Effector CD4-positive, alpha-beta T cell (primary cell): Measurements from ENCODE around the gene HOXC13. TPM values are rescaled to one million over a fixed set of nuclear protein-coding genes. Genes with fewer than 3 reads are reported as not detected.

Source experiments
- DNase-seq: peaks from one replicate; pipeline ENCODE4 v3.0.0-alpha.2; 2020
- total RNA-seq: gene quantifications from one replicate; lab custom pipeline; 2026; lab: John Stamatoyannopoulos, UW

Gene HOXC13
- not detected for total RNA-seq

GRCh38 chr12:53938326-53939140 lies at the start of gene HOXC13:
Gene HOXC13 (plus strand): TSS chr12:53938831. CDS start chr12:53938907, 76 bp downstream.
- DNase-seq: no peak

- DNase-seq: no peak
Observed at GRCh38 chr12:53890081-53890480, 48.5 kb upstream of the HOXC13 start.

- DNase-seq: no peak
Observed at GRCh38 chr12:53892762-53893395, 45.8 kb upstream of the HOXC13 start.

GRCh38 chr12:53899230-53899629 lies 39.4 kb upstream of the HOXC13 start:
- no peak for DNase-seq

GRCh38 chr12:53907103-53907502 lies 31.5 kb upstream of the HOXC13 start:
- no peak for DNase-seq

GRCh38 chr12:53916788-53917655 lies 21.6 kb upstream of the HOXC13 start:
- DNase-seq: no peak

- DNase-seq: no peak
Observed at GRCh38 chr12:53924521-53925405, 13.9 kb upstream of the HOXC13 start.

- DNase-seq: no peak
Observed at GRCh38 chr12:53927220-53928029, 11.2 kb upstream of the HOXC13 start.

GRCh38 chr12:53928054-53928835 lies 10.4 kb upstream of the HOXC13 start:
- DNase-seq: no peak

- DNase-seq: no peak
Observed at GRCh38 chr12:53929527-53929926, 9.1 kb upstream of the HOXC13 start.

- DNase-seq: no peak
Observed at GRCh38 chr12:53930591-53931255, 7.9 kb upstream of the HOXC13 start.

GRCh38 chr12:53931844-53932581 lies 6.6 kb upstream of the HOXC13 start:
- no peak for DNase-seq

GRCh38 chr12:53932915-53933314 lies 5.7 kb upstream of the HOXC13 start:
- DNase-seq: no peak

GRCh38 chr12:53935383-53936341 lies 3.0 kb upstream of the HOXC13 start:
- DNase-seq: no peak

- DNase-seq: no peak
Observed at GRCh38 chr12:53937099-53937498, 1.5 kb upstream of the HOXC13 start.

GRCh38 chr12:53937596-53938325 lies 870 bp upstream of the HOXC13 start:
- no peak for DNase-seq
